Osteocyte (in vitro differentiated cells): Measurements from ENCODE around the gene CHRD. TPM values are rescaled to one million over a fixed set of nuclear protein-coding genes. Genes with fewer than 3 reads are reported as not detected.

ENCODE experiments used
- DNase-seq: peaks from one replicate; pipeline ENCODE4 v3.0.0; 2021; ENCODE audit warnings: mixed read lengths; ENCODE audit not compliant: unreplicated experiment; ENCODE audit errors: extremely low spot score
- H3K27ac Mint-ChIP-seq: one replicate; pipeline ENCODE4 v1.8.0; 2021; ENCODE audit warnings: mild to moderate bottlenecking, mixed read lengths; ENCODE audit not compliant: unreplicated experiment
- H3K27me3 Mint-ChIP-seq: one replicate; pipeline ENCODE4 v1.8.0; 2021; ENCODE audit warnings: mixed read lengths; ENCODE audit not compliant: unreplicated experiment
- H3K36me3 Mint-ChIP-seq: one replicate; pipeline ENCODE4 v1.8.0; 2021; ENCODE audit warnings: mixed read lengths; ENCODE audit not compliant: unreplicated experiment
- H3K4me1 Mint-ChIP-seq: one replicate; pipeline ENCODE4 v1.8.0; 2021; ENCODE audit warnings: mixed read lengths; ENCODE audit not compliant: unreplicated experiment
- H3K4me3 Mint-ChIP-seq: one replicate; pipeline ENCODE4 v1.8.0; 2021; ENCODE audit warnings: mild to moderate bottlenecking, moderate library complexity, mixed read lengths; ENCODE audit not compliant: unreplicated experiment
- H3K9me3 Mint-ChIP-seq: one replicate; pipeline ENCODE4 v1.8.0; 2021; ENCODE audit warnings: mixed read lengths; ENCODE audit not compliant: unreplicated experiment
- long read RNA-seq: library from polyadenylated mRNA; unstranded; transcript quantifications from one replicate; pipeline ENCODE4 v2.0.0, GENCODE V29; 2021
- total RNA-seq: library from RNA; stranded (reverse); gene quantifications from 2 replicates; pipeline ENCODE4 v1.2.1, GENCODE V29; 2021
- TF ChIP-seq, protein P1 (sequence below): fragments of 200-600 bp; sonication (generic); IDR thresholded peaks from 2 replicates; pipeline ENCODE4 v1.5.0; 2021; ENCODE audit warnings: antibody characterized with exemption, mild to moderate bottlenecking, moderate library complexity

Gene CHRD
- total RNA-seq: 2.7 and 4.4 TPM in 2 replicates
- long read RNA-seq: 0 reads

DNA sequence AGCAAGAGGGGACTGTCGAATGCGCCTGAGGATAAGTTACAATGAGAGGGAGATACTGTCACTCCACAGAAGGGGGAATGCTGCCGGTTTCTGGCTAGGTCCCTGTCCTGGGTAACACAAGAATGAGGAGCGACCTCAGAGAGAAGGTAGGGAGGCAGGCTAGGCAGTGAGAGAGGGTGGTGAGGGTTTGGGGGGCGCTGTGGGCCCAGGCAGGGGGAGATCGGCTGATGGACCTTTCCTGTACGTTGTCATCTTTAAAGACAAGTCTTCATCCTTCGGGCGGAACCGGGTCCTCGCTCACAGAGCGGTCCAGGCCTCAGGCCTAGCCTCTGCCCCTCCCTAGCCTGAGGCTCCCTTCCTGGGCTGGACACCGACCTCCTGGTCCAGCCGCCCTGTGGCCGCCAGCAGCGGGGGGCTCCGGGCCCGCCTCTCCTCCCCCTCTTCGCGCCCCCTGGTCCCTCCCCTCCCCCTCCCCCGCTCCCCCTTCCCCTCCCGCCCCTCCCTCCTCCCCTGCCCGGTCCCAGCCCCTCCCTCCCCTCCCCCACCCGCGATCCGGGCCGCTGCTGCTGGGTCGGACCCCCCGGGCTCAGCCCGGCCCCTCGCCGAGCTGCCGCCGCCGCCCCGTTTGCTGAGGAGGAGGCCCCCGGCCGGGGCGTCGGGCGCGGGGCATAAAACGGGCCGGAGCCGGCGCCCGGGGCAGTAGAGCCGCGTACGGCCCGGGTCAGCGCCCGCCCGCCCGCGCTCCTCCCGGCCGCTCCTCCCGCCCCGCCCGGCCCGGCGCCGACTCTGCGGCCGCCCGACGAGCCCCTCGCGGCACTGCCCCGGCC, at the start of gene CHRD:
CHRD (plus strand) TSS at position 697 of the 827 bp plus-strand sequence. CDS start 265 bp downstream, outside the sequence.
- DNase-seq: no peak
- Mint-ChIP-seq H3K27ac (no peak within 1 kb of the TSS), H3K4me1 (peaks cover 13% of the 10 kb centered on the region), H3K27me3 (peaks cover 60% of the 10 kb centered on the region), H3K36me3 (no peaks in the 10 kb centered on the region), H3K4me3 (peak within 1 kb of the TSS; percentile 62), H3K9me3 (no peaks in the 10 kb centered on the region)
- TF ChIP-seq, protein P1, sequence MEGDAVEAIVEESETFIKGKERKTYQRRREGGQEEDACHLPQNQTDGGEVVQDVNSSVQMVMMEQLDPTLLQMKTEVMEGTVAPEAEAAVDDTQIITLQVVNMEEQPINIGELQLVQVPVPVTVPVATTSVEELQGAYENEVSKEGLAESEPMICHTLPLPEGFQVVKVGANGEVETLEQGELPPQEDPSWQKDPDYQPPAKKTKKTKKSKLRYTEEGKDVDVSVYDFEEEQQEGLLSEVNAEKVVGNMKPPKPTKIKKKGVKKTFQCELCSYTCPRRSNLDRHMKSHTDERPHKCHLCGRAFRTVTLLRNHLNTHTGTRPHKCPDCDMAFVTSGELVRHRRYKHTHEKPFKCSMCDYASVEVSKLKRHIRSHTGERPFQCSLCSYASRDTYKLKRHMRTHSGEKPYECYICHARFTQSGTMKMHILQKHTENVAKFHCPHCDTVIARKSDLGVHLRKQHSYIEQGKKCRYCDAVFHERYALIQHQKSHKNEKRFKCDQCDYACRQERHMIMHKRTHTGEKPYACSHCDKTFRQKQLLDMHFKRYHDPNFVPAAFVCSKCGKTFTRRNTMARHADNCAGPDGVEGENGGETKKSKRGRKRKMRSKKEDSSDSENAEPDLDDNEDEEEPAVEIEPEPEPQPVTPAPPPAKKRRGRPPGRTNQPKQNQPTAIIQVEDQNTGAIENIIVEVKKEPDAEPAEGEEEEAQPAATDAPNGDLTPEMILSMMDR: no peak

DNA sequence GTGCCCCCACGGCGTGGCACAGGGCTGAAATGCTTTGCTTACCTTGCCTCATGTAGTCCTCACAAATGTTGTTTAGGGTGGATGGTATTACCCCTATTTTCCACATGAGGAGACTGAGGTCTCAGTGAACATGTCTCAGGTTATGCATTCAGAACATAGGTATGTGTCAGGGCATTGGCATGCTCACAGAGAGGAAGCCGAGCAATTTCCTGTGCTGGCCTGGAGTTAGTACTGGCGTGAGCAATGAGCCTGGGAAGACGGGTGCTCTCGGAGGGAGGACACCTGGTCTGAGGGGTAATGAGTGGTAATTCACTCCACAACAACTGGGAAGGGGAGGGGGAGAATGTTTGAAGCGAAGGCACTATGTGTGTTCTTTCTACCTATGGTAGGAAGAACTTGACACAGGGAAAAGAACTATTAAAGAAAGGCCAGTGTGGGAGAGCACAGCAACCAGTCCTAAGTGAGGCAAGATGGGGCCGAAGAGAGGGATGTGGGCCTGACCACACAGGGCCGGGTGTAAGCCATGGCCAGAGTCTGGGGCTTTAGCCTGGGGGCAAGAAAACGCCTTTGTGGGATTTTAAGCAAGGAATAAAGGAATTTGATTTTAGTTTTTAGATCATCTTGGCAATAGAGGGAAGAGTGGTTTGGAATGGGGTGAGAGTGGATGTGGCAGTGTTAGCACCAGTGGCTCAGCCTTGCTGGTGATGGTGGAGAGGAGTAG, 47.3 kb upstream of the CHRD start:
- no peaks in the 10 kb centered on the region for H3K27me3 Mint-ChIP-seq
- TF ChIP-seq, protein P1: no peak
- H3K27ac Mint-ChIP-seq: peak overlapping the region; percentile 56
- H3K36me3 Mint-ChIP-seq: peaks cover 57% of the 10 kb centered on the region
- H3K4me1 Mint-ChIP-seq: peaks cover 25% of the 10 kb centered on the region
- H3K9me3 Mint-ChIP-seq: no peaks in the 10 kb centered on the region
- H3K4me3 Mint-ChIP-seq: no peak overlapping the region
- DNase-seq: no peak

DNA sequence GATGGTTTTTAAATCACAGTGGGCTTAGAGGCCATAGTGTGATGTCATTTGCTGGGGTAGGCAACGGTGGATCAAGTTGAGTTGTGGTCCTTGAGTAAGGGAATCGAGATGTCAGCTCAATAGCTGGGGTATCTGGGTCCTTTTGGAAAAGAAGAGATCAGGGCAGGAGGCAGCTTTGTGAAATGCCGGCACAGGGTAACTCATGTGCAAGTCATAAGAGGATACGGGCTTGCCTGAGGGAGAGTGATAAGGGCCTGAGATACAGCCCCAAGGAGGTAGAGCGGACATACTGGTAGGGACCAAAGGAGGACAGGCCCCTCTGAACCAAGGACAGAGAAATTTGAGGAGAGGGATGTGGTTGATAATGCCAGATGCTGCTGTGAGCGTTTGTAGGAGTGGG, 46.7 kb upstream of the CHRD start:
- Mint-ChIP-seq H3K4me3 (no peak overlapping the region), H3K36me3 (peaks cover 52% of the 10 kb centered on the region), H3K4me1 (peaks cover 31% of the 10 kb centered on the region), H3K27ac (peak overlapping the region; percentile 56), H3K27me3 (no peaks in the 10 kb centered on the region), H3K9me3 (no peaks in the 10 kb centered on the region)
- TF ChIP-seq, protein P1: no peak
- no peak for DNase-seq

DNA sequence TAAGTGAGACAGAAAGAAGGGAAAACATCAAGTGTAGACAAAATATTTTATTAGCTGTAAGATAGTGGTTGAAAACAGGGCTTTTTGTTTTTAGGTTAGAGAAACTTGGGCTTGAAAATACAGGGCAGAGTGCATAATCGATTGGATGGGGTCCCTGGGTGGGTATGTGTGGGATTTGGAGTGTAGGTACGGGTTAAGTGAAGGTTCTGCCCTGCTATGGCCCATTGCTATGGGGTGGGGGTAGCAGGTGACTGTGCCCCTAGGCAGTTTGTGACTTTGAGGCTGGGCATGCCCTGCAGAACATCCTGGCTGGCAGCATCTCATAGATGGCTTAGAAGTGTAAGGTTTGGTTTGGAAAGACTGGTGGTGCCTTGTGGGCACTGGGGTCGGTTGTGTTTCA, 46.2 kb upstream of the CHRD start:
- H3K9me3 Mint-ChIP-seq: no peaks in the 10 kb centered on the region
- H3K27me3 Mint-ChIP-seq: no peaks in the 10 kb centered on the region

More for the DNA sequence above, 46.2 kb upstream of the CHRD start:
- peaks cover 31% of the 10 kb centered on the region for H3K4me1 Mint-ChIP-seq
- H3K4me3 Mint-ChIP-seq: peak overlapping the region; percentile 5
- peak overlapping the region; percentile 78 for H3K27ac Mint-ChIP-seq
- TF ChIP-seq, protein P1: no peak
- peaks cover 48% of the 10 kb centered on the region for H3K36me3 Mint-ChIP-seq
- DNase-seq: no peak
